ENCODE data around the gene MBNL1.
A peak's percentile ranks its signal among the peaks of the same experiment; 100 is the strongest.

MBNL1 gene

DNA sequence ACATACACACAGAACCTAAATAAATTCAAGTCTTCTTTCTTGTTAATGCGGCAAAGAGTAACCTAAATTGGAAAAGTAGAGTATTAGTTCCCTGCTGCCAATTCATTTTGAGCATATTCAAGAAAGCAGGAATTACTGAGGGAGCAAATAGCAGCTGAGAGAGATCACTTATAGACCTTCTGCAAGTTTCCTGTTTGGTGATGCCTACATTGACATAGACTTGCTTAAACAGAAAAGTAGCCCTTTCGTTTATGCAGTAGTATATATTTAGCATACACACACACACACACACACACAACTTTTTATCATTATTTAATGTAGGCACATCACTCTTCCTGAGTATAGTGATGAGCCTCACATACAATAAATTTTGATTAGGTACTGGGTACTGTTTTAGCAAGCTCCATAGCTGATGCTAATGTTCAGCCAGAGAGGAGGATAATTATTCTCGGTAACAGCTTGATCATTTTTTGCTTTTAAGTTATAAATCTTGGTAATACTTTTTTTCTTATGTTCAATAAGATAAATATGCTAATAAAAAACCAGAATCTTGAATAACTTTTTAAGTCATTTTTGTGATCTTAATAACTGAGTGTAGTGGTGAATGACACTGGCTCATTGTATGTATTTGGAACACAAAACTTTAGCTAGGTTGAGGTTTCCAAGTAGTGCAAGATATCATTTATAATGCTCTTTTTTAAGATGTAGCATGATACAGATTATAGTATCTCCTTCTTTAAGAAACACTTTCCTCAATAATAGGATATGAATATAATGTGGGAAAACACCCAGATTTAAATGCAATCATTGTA lies 174.7 kb downstream of the MBNL1 start:
- no peak for DNase-seq

DNA sequence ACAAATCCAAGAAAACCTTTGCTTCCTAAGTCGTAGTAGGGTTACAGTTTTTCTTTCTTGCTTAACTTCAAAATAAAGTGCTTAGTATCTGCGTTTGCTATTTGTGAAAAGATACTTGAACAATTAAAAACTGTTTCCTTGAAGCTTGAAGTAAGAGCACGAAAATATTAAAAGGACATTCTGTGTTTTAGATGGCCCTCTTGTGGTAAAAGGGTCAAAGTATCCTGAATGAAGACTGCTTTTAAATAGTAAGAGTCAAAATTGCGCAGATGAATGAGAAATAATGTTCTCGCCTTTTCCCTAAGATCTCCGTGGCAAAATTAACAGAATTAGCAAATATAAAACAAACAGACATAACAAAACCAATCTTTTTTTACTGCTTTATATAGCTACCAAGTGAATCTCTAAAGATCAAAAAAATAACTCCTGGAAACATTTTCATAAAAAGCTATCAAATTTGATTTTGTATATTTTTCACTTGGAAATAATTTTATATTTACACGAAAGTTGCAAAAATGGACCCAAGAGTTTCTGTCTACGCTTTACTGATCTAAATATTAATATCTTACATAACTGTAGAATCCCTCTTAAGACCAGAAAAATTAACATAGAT lies 175.4 kb downstream of the MBNL1 start:
- DNase-seq = peak in 1 of 56 donors; percentile 70

DNA sequence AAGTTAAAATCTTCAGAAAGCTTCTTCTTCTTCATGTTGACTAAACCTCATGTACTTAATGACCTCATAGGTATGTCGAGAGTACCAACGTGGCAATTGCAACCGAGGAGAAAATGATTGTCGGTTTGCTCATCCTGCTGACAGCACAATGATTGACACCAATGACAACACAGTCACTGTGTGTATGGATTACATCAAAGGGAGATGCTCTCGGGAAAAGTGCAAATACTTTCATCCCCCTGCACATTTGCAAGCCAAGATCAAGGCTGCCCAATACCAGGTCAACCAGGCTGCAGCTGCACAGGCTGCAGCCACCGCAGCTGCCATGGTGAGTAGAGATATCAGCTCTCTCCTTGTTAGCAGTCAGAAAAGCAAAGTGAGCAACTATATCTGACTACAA lies 176.5 kb downstream of the MBNL1 start:
- DNase-seq = no peak

- DNase-seq = peak in 2 of 56 donors; percentile 27 to 72
These were observed 177.8 kb downstream of the MBNL1 start for GRCh38 chr3:152446495-152446894.

- no peak for DNase-seq
These were observed 178.8 kb downstream of the MBNL1 start for GRCh38 chr3:152447511-152447910.

DNA sequence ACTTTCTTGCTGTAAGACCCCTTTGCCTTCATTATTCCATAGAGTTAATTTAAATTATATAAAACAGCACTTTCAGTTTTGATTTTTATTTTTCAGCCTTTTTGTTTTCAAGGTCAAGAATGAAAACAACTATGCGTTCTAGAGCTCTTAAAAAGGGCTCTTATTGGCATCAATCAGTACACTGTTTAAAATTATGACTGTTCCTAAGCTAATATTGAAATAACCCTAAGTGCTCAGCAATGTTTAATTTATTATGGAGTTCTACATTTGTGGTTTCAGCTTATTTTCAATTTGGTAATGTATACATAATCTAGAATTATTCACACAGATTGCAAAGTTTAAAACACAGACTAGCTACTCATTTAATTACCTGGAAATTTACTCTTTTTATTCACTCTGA lies 179.4 kb downstream of the MBNL1 start:
- no peak for DNase-seq

DNA sequence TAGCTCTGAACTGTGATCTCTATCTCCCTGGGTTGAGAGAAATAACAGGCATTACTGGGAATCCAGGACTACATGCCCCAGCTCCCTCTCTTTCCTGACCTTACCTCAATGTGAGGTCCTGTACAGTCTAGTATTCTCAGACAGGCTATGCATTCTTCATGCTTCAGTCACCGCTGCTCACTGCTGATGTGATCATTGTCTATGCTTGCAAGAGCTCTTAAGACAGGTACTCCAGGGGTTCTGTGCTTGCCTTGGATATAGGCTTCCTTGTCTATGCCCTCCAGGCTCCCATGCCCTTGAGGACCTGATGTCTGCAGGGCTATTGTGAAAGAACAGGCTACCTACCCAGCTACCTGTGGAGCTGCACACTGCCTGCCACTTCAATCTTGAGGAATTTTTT lies 183.6 kb downstream of the MBNL1 start:
- DNase-seq = no peak

DNA sequence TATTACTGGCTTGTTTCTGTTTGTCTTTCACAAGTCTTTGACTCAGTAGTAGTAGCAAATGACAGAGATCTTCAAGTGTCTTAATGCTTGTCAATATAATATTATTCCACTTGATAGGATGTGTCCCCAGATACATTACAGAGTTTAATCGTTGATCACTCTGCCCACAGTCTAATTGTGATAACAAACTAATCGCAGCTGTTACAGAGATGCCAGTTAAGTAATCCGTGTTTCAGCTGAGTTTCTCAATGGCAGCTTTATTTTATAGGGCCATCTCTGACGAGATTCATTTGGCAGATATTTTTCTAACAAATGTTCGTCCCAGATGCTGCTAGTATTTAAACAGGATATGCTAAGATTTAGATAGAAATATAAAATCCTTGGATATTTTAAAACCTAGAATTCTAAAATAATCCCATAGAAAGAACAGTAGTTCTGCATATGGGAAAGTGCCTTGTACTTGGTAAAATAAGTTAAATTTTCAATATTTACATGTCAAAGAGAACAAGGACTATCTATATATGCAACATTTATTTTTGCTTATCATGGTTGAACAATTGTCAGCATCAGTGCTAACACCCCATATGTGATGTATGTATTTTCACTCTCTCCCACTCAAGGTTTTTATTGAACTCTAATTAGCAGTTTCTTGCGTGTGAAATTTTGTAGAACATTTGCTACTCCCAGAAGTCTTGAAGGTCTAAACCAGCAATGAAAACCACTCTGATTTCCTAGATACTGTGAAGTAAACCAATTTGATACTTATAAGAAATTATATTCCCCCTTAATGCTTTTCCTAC lies 185.5 kb downstream of the MBNL1 start:
- peak in 1 of 56 donors; percentile 26 for DNase-seq

DNA sequence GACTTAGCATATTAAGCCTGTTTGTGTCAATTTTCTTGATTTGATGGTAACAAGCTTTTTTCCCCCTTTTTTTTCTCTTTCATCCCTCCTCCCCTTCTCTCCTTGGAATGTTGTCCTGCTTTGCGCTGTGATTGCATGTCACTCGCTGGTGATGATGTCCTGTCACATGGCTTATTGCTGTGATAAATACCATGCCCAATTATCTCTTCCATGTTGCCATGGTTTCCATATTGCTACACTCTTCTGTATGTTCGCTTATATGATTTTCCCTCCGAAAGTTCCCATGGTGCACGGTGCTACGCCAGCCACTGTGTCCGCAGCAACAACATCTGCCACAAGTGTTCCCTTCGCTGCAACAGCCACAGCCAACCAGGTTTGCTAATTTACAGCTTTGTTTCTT lies 187.3 kb downstream of the MBNL1 start:
- DNase-seq = no peak

DNA sequence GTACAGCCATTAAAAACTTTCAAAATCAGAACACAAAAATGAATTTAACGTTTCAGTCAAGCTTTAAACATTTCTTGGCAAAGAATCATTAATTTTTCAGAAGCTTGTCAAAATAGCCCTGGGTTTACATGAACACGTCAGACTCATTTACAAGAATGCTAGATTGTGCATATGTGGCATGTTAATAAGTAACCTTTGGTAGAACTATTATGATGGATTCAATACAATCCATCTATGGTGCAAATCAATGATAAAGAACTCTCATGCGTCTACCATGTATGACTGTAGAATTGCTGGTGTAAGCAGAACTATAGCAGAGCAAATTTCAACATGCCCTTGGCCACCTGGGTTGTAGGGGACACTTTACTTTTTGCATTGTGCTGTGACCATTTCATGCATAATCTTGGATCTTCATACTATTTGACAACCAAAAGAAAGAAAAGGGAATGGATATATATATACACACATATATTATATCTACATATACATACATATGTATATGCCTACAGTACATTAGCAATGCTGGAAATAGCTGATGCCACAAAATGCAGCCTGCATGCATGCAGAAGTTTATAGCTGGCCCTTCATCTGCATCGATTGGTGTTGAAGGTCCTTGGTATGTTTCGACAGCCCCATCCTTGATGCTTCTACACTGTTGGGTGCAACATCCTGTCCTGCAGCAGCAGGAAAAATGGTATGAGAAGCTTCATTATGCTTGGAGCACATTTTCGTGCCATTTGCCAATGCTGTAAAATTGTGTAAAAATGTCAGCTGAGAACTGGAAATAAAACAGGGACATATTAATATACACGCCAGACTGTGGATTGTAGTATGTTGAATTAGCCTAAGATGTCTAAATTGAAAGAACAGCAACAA lies 189.0 kb downstream of the MBNL1 start:
- no peak for DNase-seq

- DNase-seq = no peak
These were observed 189.8 kb downstream of the MBNL1 start for GRCh38 chr3:152458376-152459117.

DNA sequence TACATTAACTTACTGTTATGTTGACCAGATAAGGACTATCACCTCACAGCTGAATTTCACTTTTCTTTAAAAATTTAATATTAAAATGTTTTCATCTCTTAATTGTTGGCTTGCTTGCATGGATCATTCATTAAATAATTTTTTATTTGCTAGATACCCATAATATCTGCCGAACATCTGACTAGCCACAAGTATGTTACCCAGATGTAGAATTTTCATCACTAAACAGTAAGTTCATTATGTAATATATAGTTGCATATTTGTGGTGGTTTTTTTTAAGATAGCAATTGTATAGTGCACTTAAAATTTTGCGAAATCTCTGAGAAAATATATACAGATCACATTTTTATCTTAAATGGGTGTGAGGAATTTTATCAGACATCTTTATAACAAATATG lies 190.4 kb downstream of the MBNL1 start:
- DNase-seq = no peak

DNA sequence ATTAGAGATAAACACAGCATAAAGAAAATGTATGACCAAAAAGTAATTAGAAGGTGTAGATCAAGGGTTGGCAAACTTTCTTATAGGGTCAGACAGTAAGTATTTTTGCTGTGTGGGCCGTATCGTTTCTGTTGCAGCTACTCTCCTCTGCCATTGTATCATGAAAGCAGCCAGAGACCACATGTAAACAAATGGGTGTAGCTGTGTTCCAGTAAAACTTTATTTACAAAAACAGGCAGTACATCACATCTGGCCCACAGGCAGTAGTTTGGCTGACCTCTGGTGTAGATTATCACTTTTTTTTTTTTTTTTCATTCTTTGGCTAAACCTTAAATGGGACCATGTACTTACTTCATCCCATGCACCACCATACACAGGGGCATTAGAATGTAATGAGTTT lies 190.8 kb downstream of the MBNL1 start:
- DNase-seq = no peak

- peak in 1 of 56 donors; percentile 26 for DNase-seq
These were observed 192.2 kb downstream of the MBNL1 start for GRCh38 chr3:152460936-152461335.

- no peak for DNase-seq
These were observed 192.7 kb downstream of the MBNL1 start for GRCh38 chr3:152461460-152461859.

GRCh38 chr3:152466784-152467183 lies 198.1 kb downstream of the MBNL1 start:
- DNase-seq = no peak

- no peak for DNase-seq
These were observed 200.7 kb downstream of the MBNL1 start for GRCh38 chr3:152469248-152470025.

- no peak for DNase-seq
These were observed 201.4 kb downstream of the MBNL1 start for GRCh38 chr3:152470095-152470494.

DNA sequence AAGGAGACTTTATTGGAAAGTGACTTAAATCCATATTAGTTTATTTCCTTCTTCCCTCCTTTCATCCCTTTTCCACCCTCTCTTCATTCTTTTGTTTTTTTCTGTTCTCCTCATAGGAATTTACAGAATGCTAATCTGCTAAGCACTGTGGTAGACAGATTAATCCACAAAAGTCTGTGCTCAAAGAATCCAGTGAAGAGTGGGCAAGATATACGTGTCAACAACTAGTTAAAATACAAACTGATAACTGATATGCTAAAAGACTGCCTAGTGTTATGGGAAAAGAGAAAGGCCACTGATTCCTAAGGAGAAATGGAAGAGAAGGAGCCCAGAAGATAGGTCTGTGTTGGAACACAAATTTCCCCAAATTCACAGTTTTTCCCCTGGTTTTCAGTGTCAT lies 202.2 kb downstream of the MBNL1 start:
- no peak for DNase-seq
